Stimulated activated CD8-positive, alpha-beta memory T cell treated with anti-CD3 and anti-CD28 coated beads, Interleukin-4, amount 100 ng/mL, for 24 hours (primary cell): Measurements from ENCODE around the gene LIPT2.
A peak's percentile ranks its signal among the peaks of the same experiment; 100 is the strongest.

Source experiments
- DNase-seq: peaks from one replicate; pipeline ENCODE4 v3.0.0-alpha.2; 2020; ENCODE audit warnings: low read depth

LIPT2 gene

GRCh38 chr11:74465291-74465708 lies 28.2 kb downstream of the LIPT2 start:
- DNase-seq: no peak

GRCh38 chr11:74464746-74465145 lies 28.8 kb downstream of the LIPT2 start:
- DNase-seq: no peak

- DNase-seq: no peak
These were observed 30.3 kb downstream of the LIPT2 start for GRCh38 chr11:74463216-74463615.

GRCh38 chr11:74462631-74463030 lies 30.9 kb downstream of the LIPT2 start:
- DNase-seq: no peak

GRCh38 chr11:74462009-74462408 lies 31.5 kb downstream of the LIPT2 start:
- DNase-seq: no peak

GRCh38 chr11:74460481-74461154 lies 32.9 kb downstream of the LIPT2 start:
- DNase-seq: no peak

GRCh38 chr11:74460065-74460464 lies 33.5 kb downstream of the LIPT2 start:
- DNase-seq: no peak

GRCh38 chr11:74459584-74459983 lies 33.9 kb downstream of the LIPT2 start:
- no peak for DNase-seq

- DNase-seq: no peak
These were observed 36.2 kb downstream of the LIPT2 start for GRCh38 chr11:74457356-74457755.

GRCh38 chr11:74453373-74453975 lies 40.0 kb downstream of the LIPT2 start:
- DNase-seq: peak; percentile 28

- DNase-seq: no peak
These were observed 41.2 kb downstream of the LIPT2 start for GRCh38 chr11:74452366-74452765.

GRCh38 chr11:74450318-74450717 lies 43.2 kb downstream of the LIPT2 start:
- no peak for DNase-seq

GRCh38 chr11:74449369-74449931 lies 44.1 kb downstream of the LIPT2 start:
- no peak for DNase-seq

GRCh38 chr11:74447720-74448119 lies 45.8 kb downstream of the LIPT2 start:
- DNase-seq: no peak

- DNase-seq: no peak
These were observed 47.0 kb downstream of the LIPT2 start for GRCh38 chr11:74446532-74446938.

GRCh38 chr11:74444173-74444826 lies 49.2 kb downstream of the LIPT2 start:
- DNase-seq: no peak

- no peak for DNase-seq
These were observed 50.3 kb downstream of the LIPT2 start for GRCh38 chr11:74443071-74443864.

GRCh38 chr11:74442636-74443035 lies 50.9 kb downstream of the LIPT2 start:
- DNase-seq: no peak
